Keratinocyte (primary cell): Measurements from ENCODE around the gene KHSRP. TPM values are rescaled to one million over a fixed set of nuclear protein-coding genes. Genes with fewer than 3 reads are reported as not detected.

Experiments used
- DNase-seq: peaks from one replicate; pipeline ENCODE4 v3.0.0-alpha.2; 2011; ENCODE audit warnings: low read depth, missing footprints, low spot score
- FAIRE-seq: peaks from 2 replicates; lab custom pipeline; 2011; peaks lifted over from hg19 to GRCh38; lab: Jason Lieb, UNC
- H2AFZ ChIP-seq: 2 replicates; pipeline ENCODE4 v1.6.0; 2012; ENCODE audit warnings: low read length, control low read depth, inconsistent platforms; ENCODE audit not compliant: control insufficient read depth
- H3K27ac ChIP-seq: 2 replicates; pipeline ENCODE4 v1.5.1; 2011; ENCODE audit warnings: low read length; ENCODE audit not compliant: control insufficient read depth, insufficient read depth
- H3K27me3 ChIP-seq: 3 replicates; pipeline ENCODE4 v1.6.0; 2011; ENCODE audit warnings: low read length; ENCODE audit not compliant: control insufficient read depth, insufficient read depth; ENCODE audit errors: extremely low read depth
- H3K36me3 ChIP-seq, 2 experiments: 2 replicates in 1 of 2; 3 replicates in 1 of 2; pipeline ENCODE4 v1.5.1; 2011; ENCODE audit warnings: low read length in 2 of 2, mild to moderate bottlenecking in 1 of 2; ENCODE audit not compliant: control insufficient read depth in 2 of 2, insufficient read depth in 2 of 2; ENCODE audit errors: extremely low read depth in 1 of 2
- H3K4me1 ChIP-seq: 3 replicates; pipeline ENCODE4 v1.5.1; 2011; ENCODE audit warnings: low read length; ENCODE audit not compliant: control insufficient read depth, insufficient read depth; ENCODE audit errors: extremely low read depth
- H3K4me2 ChIP-seq: 3 replicates; pipeline ENCODE4 v1.6.0; 2011; ENCODE audit warnings: low read depth, low read length; ENCODE audit not compliant: control insufficient read depth, insufficient read depth; ENCODE audit errors: extremely low read depth
- H3K4me3 ChIP-seq, 3 experiments: fragments of 200-600 bp in 1 of 3; sonication (generic) in 1 of 3; 2 replicates in 2 of 3; 3 replicates in 1 of 3; pipeline ENCODE4 v1.5.1; 2011 to 2016; ENCODE audit warnings: low read length in 3 of 3, mild to moderate bottlenecking in 3 of 3, control low read depth in 2 of 3, inconsistent platforms in 1 of 3, low read depth in 1 of 3, mixed read lengths in 1 of 3, mixed run types in 1 of 3, moderate library complexity in 1 of 3; ENCODE audit not compliant: control insufficient read depth in 2 of 3, insufficient read depth in 2 of 3; ENCODE audit errors: extremely low read depth in 1 of 3
- H3K79me2 ChIP-seq: 2 replicates; pipeline ENCODE4 v1.6.0; 2012; ENCODE audit warnings: low read length; ENCODE audit not compliant: control insufficient read depth, insufficient read depth
- H3K9ac ChIP-seq: 3 replicates; pipeline ENCODE4 v1.6.0; 2011; ENCODE audit warnings: low read length; ENCODE audit not compliant: control insufficient read depth, insufficient read depth; ENCODE audit errors: extremely low read depth
- H3K9me1 ChIP-seq: 3 replicates; pipeline ENCODE4 v1.6.0; 2011; ENCODE audit warnings: low read length; ENCODE audit not compliant: control insufficient read depth, insufficient read depth; ENCODE audit errors: extremely low read depth
- H3K9me3 ChIP-seq: 2 replicates; pipeline ENCODE4 v1.5.1; 2012; ENCODE audit warnings: low read depth, low read length; ENCODE audit not compliant: control insufficient read depth
- H4K20me1 ChIP-seq: 3 replicates; pipeline ENCODE4 v1.6.0; 2011; ENCODE audit warnings: low read length; ENCODE audit not compliant: control insufficient read depth, insufficient read depth; ENCODE audit errors: extremely low read depth
- EZH2 ChIP-seq: IDR thresholded peaks from one replicate; pipeline ENCODE4 v1.6.1; 2012; ENCODE audit warnings: inconsistent platforms, mild to moderate bottlenecking, low read length, moderate library complexity
- dilution Hi-C: fragments of 300-500 bp; cut with MboI; formaldehyde crosslinking; loops from one replicate; pipeline ENCODE4 v1.7.0; 2020; ENCODE audit warnings: low sequenced_read_pairs; ENCODE audit not compliant: extremely low pct_ligation_motif_present
- polyA plus RNA-seq, 5 experiments: library from polyadenylated mRNA; depleted of rRNA in 3 of 5; stranded (reverse) in 3 of 5; stranded (forward) in 1 of 5; unstranded in 1 of 5; fragments of >200 nt; gene quantifications; 1 replicate in 1 of 5; 2 replicates in 3 of 5; 3 replicates in 1 of 5; pipeline versions ENCODE4 v1.2.1 to v1.2.3, GENCODE V29; 2011 to 2012; ENCODE audit warnings: missing spikeins in 2 of 5, low read depth in 1 of 5, low replicate concordance in 1 of 5
- TF ChIP-seq, protein P1 (sequence below), 3 experiments: IDR thresholded peaks in 1 of 3; conservative IDR thresholded peaks in 1 of 3; optimal IDR thresholded peaks in 1 of 3; 2 replicates in 2 of 3; 3 replicates in 1 of 3; pipeline versions ENCODE3 to v1.5.1; 2011; ENCODE audit warnings: low read length in 3 of 3, mild to moderate bottlenecking in 3 of 3, moderate library complexity in 2 of 3, control low read depth in 1 of 3, inconsistent platforms in 1 of 3; ENCODE audit not compliant: insufficient read depth in 2 of 3; ENCODE audit errors: extremely low read depth in 1 of 3

Gene KHSRP
- polyA plus RNA-seq, 1 donor (not counting 4 experiments of a cell fraction or from before 2014, with no cell fraction given): 56.6 TPM

DNA sequence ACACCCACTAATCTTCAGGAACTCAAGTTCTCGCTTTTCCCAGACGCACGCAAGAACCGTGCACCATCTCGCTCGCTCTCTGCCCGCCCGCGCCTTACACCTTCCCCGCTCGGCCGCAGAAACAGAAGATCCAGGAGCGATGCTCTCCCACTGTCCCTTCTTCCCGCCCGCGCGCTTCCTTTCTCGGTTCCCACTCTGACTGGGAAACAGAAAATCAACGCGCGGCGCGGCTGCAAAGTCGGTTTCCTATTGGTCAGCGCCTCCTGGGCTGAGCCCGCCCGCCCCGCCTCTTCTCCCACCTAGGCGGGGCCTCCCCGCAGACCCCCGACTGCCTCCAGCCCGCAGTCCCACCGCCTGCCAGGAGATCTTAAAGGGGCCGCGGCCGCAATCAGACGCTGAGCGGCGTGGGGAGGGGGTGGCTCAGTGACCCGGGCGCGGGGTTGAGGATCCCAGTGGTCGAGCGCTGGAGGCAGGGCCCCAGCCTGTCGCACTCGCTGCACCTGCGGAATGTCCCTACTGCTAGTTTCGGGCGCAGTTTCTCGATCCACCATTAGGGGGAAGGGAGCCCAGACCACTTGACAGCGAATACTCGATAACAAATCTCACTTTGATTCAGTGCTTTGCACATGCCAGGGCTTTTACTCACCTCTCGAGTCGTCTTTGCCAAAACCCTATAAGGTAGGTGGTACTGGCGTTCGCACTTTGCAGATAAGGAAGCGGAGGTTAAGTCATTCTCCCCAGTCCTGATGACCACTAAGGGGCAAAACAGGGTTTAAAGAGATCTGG is 35.7 kb upstream of the KHSRP start:
- TF ChIP-seq EZH2: no peak
- TF ChIP-seq, protein P1, sequence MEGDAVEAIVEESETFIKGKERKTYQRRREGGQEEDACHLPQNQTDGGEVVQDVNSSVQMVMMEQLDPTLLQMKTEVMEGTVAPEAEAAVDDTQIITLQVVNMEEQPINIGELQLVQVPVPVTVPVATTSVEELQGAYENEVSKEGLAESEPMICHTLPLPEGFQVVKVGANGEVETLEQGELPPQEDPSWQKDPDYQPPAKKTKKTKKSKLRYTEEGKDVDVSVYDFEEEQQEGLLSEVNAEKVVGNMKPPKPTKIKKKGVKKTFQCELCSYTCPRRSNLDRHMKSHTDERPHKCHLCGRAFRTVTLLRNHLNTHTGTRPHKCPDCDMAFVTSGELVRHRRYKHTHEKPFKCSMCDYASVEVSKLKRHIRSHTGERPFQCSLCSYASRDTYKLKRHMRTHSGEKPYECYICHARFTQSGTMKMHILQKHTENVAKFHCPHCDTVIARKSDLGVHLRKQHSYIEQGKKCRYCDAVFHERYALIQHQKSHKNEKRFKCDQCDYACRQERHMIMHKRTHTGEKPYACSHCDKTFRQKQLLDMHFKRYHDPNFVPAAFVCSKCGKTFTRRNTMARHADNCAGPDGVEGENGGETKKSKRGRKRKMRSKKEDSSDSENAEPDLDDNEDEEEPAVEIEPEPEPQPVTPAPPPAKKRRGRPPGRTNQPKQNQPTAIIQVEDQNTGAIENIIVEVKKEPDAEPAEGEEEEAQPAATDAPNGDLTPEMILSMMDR (optimal IDR thresholded peaks at IDR 0.05 in 1 of 3, IDR thresholded peaks at IDR 0.05 in 1 of 3, conservative IDR thresholded peaks at IDR 0.05 in 1 of 3; ENCODE audit: extremely low read depth in 1 of 3, insufficient read depth in 2 of 3, low read length in 3 of 3): peak; percentile 55 to 65 (median 57)
- H3K36me3 ChIP-seq: peaks cover 2 to 3% of the 10 kb centered on the region in 2 experiments
- FAIRE-seq (peak; percentile 94), DNase-seq (no peak)
- peak overlapping the region; percentile 98 for H3K4me2 ChIP-seq
- no peaks in the 10 kb centered on the region for H4K20me1 ChIP-seq
- H3K9me3 ChIP-seq: no peaks in the 10 kb centered on the region
- peak overlapping the region; percentile 98 for H2AFZ ChIP-seq
- H3K9me1 ChIP-seq: no peaks in the 10 kb centered on the region
- no peaks in the 10 kb centered on the region for H3K79me2 ChIP-seq
- dilution Hi-C loops: no loop called here
- peak overlapping the region; percentile 80 for H3K27ac ChIP-seq
- H3K4me1 ChIP-seq: peaks cover 15% of the 10 kb centered on the region
- peak overlapping the region; percentile 73 for H3K9ac ChIP-seq
- H3K27me3 ChIP-seq: no peaks in the 10 kb centered on the region
- peak overlapping the region; percentile 64 to 79 (median 74) for H3K4me3 ChIP-seq

DNA sequence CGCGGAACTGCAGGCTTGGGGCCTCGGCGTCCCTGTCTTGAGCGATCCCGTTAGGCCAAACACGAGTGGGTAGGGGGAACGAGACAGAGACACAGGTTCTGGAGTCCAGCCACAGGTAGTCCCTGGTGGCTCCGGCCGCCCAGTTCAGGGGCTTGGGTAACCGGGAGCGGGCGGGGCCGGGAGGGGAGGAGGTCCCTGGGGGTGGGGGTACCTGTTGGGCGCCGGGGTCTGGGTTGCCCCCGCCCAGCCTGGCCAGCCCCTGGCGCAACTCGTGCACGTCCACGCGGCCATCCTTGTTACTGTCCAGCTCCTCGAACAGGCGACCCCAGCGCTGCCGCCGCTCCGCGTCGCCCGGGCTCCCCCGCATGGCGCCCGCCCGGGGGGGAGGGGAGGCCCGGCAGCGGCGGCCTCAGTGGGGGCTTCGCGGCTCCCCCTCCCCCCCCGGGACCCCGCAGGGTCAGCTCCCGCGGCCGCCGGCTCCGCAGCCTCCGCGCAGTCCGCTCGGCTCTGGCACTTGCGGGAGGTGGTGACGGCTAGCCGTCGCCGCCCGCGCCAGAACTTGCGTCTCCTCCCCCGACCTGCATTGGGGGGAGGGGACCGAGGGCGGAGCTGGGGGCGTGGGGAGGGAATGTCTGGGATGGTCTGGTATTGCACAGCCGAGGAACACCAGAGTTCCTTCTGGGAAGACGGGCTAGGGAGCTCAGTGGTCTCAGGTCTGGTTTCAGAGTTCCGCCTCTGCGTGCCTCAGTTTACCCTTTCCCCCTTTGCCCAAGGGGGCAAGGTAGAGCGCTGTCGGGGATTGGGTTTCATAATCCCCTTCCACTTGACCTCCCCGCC is 34.9 kb upstream of the KHSRP start, which contains the start of gene SLC25A23:
TSS of gene SLC25A23 (minus strand) at position 531 of the 837 bp plus-strand sequence. CDS start at position 367, 164 bp downstream.
- H4K20me1 ChIP-seq: no peaks in the 10 kb centered on the region
- H3K36me3 ChIP-seq: peaks cover 3% of the 10 kb centered on the region in 2 experiments
- no peak for FAIRE-seq
- no peaks in the 10 kb centered on the region for H3K9me1 ChIP-seq
- H3K79me2 ChIP-seq: no peaks in the 10 kb centered on the region
- H3K4me3 ChIP-seq: peak within 1 kb of the TSS; percentile 64 to 79 (median 74)
- peak within 1 kb of the TSS; percentile 73 for H3K9ac ChIP-seq
- dilution Hi-C loops: no loop called here
- H3K4me1 ChIP-seq: peaks cover 10% of the 10 kb centered on the region
- peak within 1 kb of the TSS; percentile 80 for H3K27ac ChIP-seq
- peak within 1 kb of the TSS; percentile 98 for H2AFZ ChIP-seq
- TF ChIP-seq EZH2: no peak
- TF ChIP-seq, protein P1 (optimal IDR thresholded peaks at IDR 0.05 in 1 of 3, IDR thresholded peaks at IDR 0.05 in 1 of 3, conservative IDR thresholded peaks at IDR 0.05 in 1 of 3; ENCODE audit: extremely low read depth in 1 of 3, insufficient read depth in 2 of 3, low read length in 3 of 3): no peak
- no peak for DNase-seq
- H3K4me2 ChIP-seq: peak within 1 kb of the TSS; percentile 98
- peaks cover under 1% of the 10 kb centered on the region for H3K9me3 ChIP-seq
- no peaks in the 10 kb centered on the region for H3K27me3 ChIP-seq
